ENCODE results near the gene SLC7A14. TPM values are rescaled to one million over a fixed set of nuclear protein-coding genes. Genes with fewer than 3 reads are reported as not detected.
A peak's percentile ranks its signal among the peaks of the same experiment; 100 is the strongest.

Gene SLC7A14
- total RNA-seq, 4 donors from 2014 or later = 0.44 TPM; not detected in 3

DNA sequence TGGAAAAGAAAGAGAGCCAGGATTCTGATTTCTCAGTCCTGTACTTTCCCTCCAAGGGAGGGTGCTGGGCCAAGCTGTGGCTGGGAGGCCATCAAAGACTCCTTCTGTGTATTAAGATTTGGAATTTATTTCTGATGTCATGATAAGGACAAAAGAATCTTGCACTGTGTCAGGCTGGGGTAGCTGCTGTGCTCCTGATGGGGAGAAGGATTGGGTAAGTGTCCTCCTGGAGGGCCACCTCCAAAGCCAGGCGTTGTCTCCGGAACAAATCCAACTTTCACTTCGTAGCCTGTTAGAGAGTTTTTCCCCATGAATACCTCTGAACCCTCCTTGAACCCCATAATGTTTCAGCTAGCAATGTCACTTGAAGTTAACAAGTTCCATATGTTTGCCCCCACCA lies 137.3 kb downstream of the SLC7A14 start:
- Histone ChIP-seq H3K9me3 (no peaks in the 10 kb centered on the region), H3K27ac (peak overlapping the region; percentile 16 to 79 (median 62)), H3K36me3 (no peaks in the 10 kb centered on the region), H3K27me3 (no peaks in the 10 kb centered on the region), H3K4me3 (peak overlapping the region in 3 of 4 donors; percentile 5 to 33 (median 13)), H3K4me1 (peaks cover 0 to 11% (median 4%) of the 10 kb centered on the region in 4 donors)
- no peak for DNase-seq (ENCODE audit: low spot score in 2 of 2)
- 33 to 54% methylated on average over 3 of the region's 3 CpGs for WGBS, 2 donors
- TF ChIP-seq, protein P1, sequence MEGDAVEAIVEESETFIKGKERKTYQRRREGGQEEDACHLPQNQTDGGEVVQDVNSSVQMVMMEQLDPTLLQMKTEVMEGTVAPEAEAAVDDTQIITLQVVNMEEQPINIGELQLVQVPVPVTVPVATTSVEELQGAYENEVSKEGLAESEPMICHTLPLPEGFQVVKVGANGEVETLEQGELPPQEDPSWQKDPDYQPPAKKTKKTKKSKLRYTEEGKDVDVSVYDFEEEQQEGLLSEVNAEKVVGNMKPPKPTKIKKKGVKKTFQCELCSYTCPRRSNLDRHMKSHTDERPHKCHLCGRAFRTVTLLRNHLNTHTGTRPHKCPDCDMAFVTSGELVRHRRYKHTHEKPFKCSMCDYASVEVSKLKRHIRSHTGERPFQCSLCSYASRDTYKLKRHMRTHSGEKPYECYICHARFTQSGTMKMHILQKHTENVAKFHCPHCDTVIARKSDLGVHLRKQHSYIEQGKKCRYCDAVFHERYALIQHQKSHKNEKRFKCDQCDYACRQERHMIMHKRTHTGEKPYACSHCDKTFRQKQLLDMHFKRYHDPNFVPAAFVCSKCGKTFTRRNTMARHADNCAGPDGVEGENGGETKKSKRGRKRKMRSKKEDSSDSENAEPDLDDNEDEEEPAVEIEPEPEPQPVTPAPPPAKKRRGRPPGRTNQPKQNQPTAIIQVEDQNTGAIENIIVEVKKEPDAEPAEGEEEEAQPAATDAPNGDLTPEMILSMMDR (IDR thresholded peaks at IDR 0.05) = no peak
- TF ChIP-seq EP300 (IDR thresholded peaks at IDR 0.05) (no peak), POLR2A (IDR thresholded peaks at IDR 0.05) (no peak)

DNA sequence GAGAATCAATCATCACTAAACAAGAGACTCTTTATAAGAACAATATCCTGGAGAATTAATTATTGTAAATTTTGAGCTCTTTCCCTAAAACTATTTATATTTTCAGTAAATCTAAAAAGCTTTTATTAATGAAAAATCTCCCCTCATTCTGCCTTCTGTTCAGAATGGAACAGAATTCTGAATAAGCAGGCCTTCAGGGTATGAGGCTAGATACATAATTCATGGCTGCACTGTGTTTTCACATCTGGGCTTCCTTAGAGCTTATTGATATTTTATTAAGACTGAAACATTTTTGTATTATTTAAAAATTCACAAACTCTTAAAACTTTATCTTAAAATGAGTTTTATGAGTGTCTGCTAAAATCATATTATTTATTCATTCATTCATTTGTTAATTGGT lies 142.4 kb downstream of the SLC7A14 start:
- TF ChIP-seq, protein P1 (IDR thresholded peaks at IDR 0.05) = no peak
- DNase-seq (ENCODE audit: low spot score in 2 of 2) = no peak
- no peak overlapping the region for H3K27ac ChIP-seq

DNA sequence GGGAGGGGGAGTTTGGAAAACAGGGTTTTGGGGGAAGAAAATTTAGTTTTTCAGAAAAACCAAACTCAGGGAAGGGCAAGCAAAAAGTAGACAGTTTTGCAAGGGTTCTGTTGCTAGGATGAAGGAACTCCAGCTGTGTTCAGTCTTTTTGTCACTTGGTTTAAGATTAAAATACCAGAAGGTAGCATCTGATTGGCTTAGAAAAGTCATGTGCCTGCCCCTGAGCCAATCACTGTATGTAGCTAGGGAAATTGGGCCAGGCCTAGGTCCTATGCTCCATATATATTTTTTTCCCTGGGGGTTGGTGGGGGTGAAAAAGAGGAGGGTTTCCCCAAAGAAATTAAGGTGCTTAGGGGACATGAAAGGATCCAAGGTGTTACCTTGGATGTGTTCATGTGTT lies 142.9 kb downstream of the SLC7A14 start:
- no peak for DNase-seq (ENCODE audit: low spot score in 2 of 2)
- H3K4me3 ChIP-seq = no peak overlapping the region
- H3K36me3 ChIP-seq = no peaks in the 10 kb centered on the region
- peaks cover 0 to 10% (median under 1%) of the 10 kb centered on the region in 4 donors for H3K4me1 ChIP-seq
- H3K9me3 ChIP-seq = no peaks in the 10 kb centered on the region
- no peak overlapping the region for H3K27ac ChIP-seq
- TF ChIP-seq POLR2A (IDR thresholded peaks at IDR 0.05) = no peak
- TF ChIP-seq EP300 (IDR thresholded peaks at IDR 0.05) = no peak
- TF ChIP-seq, protein P1 (IDR thresholded peaks at IDR 0.05) = no peak
- H3K27me3 ChIP-seq = no peaks in the 10 kb centered on the region

More for the DNA sequence above, 142.4 kb downstream of the SLC7A14 start:
- no peaks in the 10 kb centered on the region for H3K27me3 ChIP-seq
- H3K9me3 ChIP-seq = no peaks in the 10 kb centered on the region
- H3K36me3 ChIP-seq = no peaks in the 10 kb centered on the region
- no peak overlapping the region for H3K4me3 ChIP-seq
- H3K4me1 ChIP-seq = peaks cover 0 to 11% (median 4%) of the 10 kb centered on the region in 4 donors

DNA sequence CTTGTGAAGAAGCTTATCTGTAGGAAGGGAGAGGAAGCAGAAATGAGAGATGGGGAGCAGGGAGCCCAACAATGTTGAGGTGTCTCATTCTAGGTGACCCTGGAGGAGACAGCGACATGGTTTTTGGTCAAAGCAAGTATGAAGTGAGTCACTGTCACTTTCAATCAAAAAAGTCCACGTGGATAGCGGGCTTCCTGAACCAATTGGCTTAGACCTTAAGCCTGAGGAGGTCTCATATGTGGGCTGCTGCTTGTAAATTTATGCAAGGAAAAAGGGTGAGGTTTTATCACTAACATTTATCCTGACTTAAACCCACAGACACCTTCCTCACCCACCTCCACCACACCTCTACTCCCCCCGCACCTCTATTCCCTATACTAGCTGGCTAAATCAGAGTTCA lies 144.5 kb downstream of the SLC7A14 start:
- no peak for DNase-seq (ENCODE audit: low spot score in 2 of 2)
- Histone ChIP-seq H3K27ac (no peak overlapping the region), H3K4me3 (no peak overlapping the region), H3K36me3 (peaks cover 0 to 3% (median 0%) of the 10 kb centered on the region in 3 donors), H3K27me3 (no peaks in the 10 kb centered on the region), H3K9me3 (no peaks in the 10 kb centered on the region), H3K4me1 (peaks cover 0 to 9% (median 2%) of the 10 kb centered on the region in 4 donors)
- WGBS, 2 donors = 84 to 92% methylated on average over 4 of the region's 4 CpGs
- TF ChIP-seq, protein P1 (IDR thresholded peaks at IDR 0.05) = no peak
- TF ChIP-seq POLR2A (IDR thresholded peaks at IDR 0.05) (no peak), EP300 (IDR thresholded peaks at IDR 0.05) (no peak)

DNA sequence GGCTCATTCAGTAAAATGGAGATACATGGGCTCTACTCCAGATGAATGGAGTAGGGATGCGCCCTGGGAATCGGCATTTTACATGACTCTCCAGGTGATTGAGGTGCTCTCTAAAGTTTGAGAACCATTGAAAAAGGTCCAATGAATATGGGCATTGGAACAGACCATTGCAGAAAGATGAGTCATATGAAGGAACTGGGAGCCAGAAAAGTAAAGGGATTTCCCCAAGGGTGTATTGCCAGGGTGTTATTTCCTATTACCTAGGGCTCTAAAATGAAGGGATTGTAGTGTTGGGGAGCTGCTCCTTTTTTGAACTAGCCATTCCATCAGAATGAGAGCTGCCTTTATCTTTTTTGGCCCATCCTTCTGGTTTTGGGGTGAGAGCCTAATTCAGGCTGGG lies 145.5 kb downstream of the SLC7A14 start:
- TF ChIP-seq EP300 (IDR thresholded peaks at IDR 0.05) = no peak
- TF ChIP-seq, protein P1 (IDR thresholded peaks at IDR 0.05) = no peak
- no peak overlapping the region for H3K27ac ChIP-seq
- peaks cover 0 to 9% (median 2%) of the 10 kb centered on the region in 4 donors for H3K4me1 ChIP-seq
- no peaks in the 10 kb centered on the region for H3K9me3 ChIP-seq
- peaks cover 0 to 14% (median 0%) of the 10 kb centered on the region in 3 donors for H3K36me3 ChIP-seq
- WGBS, 2 donors = 89 to 96% methylated on average over 2 of the region's 2 CpGs
- no peak overlapping the region for H3K4me3 ChIP-seq
- no peak for DNase-seq (ENCODE audit: low spot score in 2 of 2)
- H3K27me3 ChIP-seq = no peaks in the 10 kb centered on the region

All from tibial nerve (tissue), 4 donors.